HL-60/S4 treated with retinoic acid at 250 ng/mL for 4 days and 3 days (cell line): ENCODE measurements around the gene CFAP54.
"Not testable (repeated sequence)": the region's sequence is repeated elsewhere in the genome, so short reads cannot be mapped to it uniquely, and the experiment has no call there.

Experiments used
- in situ Hi-C: fragments of 300-500 bp; cut with MboI; formaldehyde crosslinking; loops from 2 replicates; pipeline ENCODE4 v1.7.0; 2022; ENCODE audit warnings: low sequenced_read_pairs

The CFAP54 gene

GRCh38 chr12:96729466-96729865, 240.1 kb downstream of the CFAP54 start:
- in situ Hi-C loops = not testable (repeated sequence)

GRCh38 chr12:96729886-96730285, 240.5 kb downstream of the CFAP54 start:
- in situ Hi-C loops = no loop called here

- in situ Hi-C loops = no loop called here
These were observed 254.2 kb downstream of the CFAP54 start for GRCh38 chr12:96743606-96744005.

GRCh38 chr12:96749999-96750398, 260.6 kb downstream of the CFAP54 start:
- in situ Hi-C loops = no loop called here

- in situ Hi-C loops = no loop called here
These were observed 262.2 kb downstream of the CFAP54 start for GRCh38 chr12:96751626-96752025.

GRCh38 chr12:96752211-96752610, 262.8 kb downstream of the CFAP54 start:
- in situ Hi-C loops = no loop called here

- in situ Hi-C loops = no loop called here
These were observed 276.9 kb downstream of the CFAP54 start for GRCh38 chr12:96766232-96766631.

- in situ Hi-C loops = no loop called here
These were observed 280.0 kb downstream of the CFAP54 start for GRCh38 chr12:96769400-96769799.

- in situ Hi-C loops = no loop called here
These were observed 281.1 kb downstream of the CFAP54 start for GRCh38 chr12:96770219-96771102.

- in situ Hi-C loops = no loop called here
These were observed 283.7 kb downstream of the CFAP54 start for GRCh38 chr12:96773031-96773430.

- in situ Hi-C loops = no loop called here
These were observed 285.3 kb downstream of the CFAP54 start for GRCh38 chr12:96774496-96775256.

- in situ Hi-C loops = no loop called here
These were observed 287.5 kb downstream of the CFAP54 start for GRCh38 chr12:96776908-96777307.

GRCh38 chr12:96780330-96780729, 291.0 kb downstream of the CFAP54 start:
- in situ Hi-C loops = no loop called here

GRCh38 chr12:96786791-96787190, 297.4 kb downstream of the CFAP54 start:
- in situ Hi-C loops = no loop called here

- in situ Hi-C loops = no loop called here
These were observed 314.6 kb downstream of the CFAP54 start for GRCh38 chr12:96803969-96804368.

- in situ Hi-C loops = no loop called here
These were observed 316.9 kb downstream of the CFAP54 start for GRCh38 chr12:96806272-96806671.

GRCh38 chr12:96807741-96808140, 318.4 kb downstream of the CFAP54 start:
- in situ Hi-C loops = no loop called here

GRCh38 chr12:96808587-96808986, 319.2 kb downstream of the CFAP54 start:
- in situ Hi-C loops = no loop called here

- in situ Hi-C loops = no loop called here
These were observed 320.1 kb downstream of the CFAP54 start for GRCh38 chr12:96809522-96809921.

- in situ Hi-C loops = no loop called here
These were observed 320.7 kb downstream of the CFAP54 start for GRCh38 chr12:96810057-96810456.

GRCh38 chr12:96810477-96810876, 321.1 kb downstream of the CFAP54 start:
- in situ Hi-C loops = no loop called here

- in situ Hi-C loops = no loop called here
These were observed 321.7 kb downstream of the CFAP54 start for GRCh38 chr12:96811083-96811482.
